PC-9 (cell line): ENCODE results near the gene PTPRG.

Experiments used
- CTCF ChIP-seq: fragments of 200-600 bp; sonication (generic); conservative IDR thresholded peaks from 2 replicates; pipeline ENCODE4 v1.6.1; 2017; ENCODE audit warnings: mixed run types, antibody characterized with exemption, mild to moderate bottlenecking, moderate library complexity
- EZH2 ChIP-seq: fragments of 200-600 bp; sonication (generic); IDR thresholded peaks from 2 replicates; pipeline ENCODE4 v1.8.0; 2017; ENCODE audit warnings: antibody characterized with exemption, low read depth

GRCh38 chr3:62233065-62233464 is 671.7 kb downstream of the PTPRG start:
- TF ChIP-seq CTCF = no peak
- TF ChIP-seq EZH2 = no peak
